HL-60 (cell line): ENCODE measurements around the gene DCDC2C.

Source experiments
- DNase-seq, 2 experiments: peaks; one replicate each; pipeline ENCODE4 v3.0.0-alpha.2; 2010 to 2020; ENCODE audit warnings: low read depth in 1 of 2, low spot score in 1 of 2
- H3K27ac ChIP-seq: fragments of 250-450 bp; sonication (Bioruptor Pico); replicated peaks from 2 replicates; pipeline ENCODE4 v1.5.1; 2020; ENCODE audit warnings: mild to moderate bottlenecking, moderate library complexity
- H3K27me3 ChIP-seq: fragments of 250-450 bp; sonication (Bioruptor Pico); 2 replicates; pipeline ENCODE4 v1.5.1; 2021; ENCODE audit warnings: mild to moderate bottlenecking, moderate library complexity; ENCODE audit not compliant: insufficient read depth, poor library complexity, severe bottlenecking
- H3K4me3 ChIP-seq: replicated peaks from 2 replicates; pipeline ENCODE4 v1.5.1; 2011; ENCODE audit warnings: mild to moderate bottlenecking, control low read depth, low read length; ENCODE audit not compliant: insufficient read depth
- CTCF ChIP-seq: IDR thresholded peaks from one replicate; pipeline ENCODE4 v1.5.1; 2011; ENCODE audit warnings: low read length, control low read depth, inconsistent platforms; ENCODE audit not compliant: insufficient read depth
- GABPA ChIP-seq: IDR thresholded peaks from 2 replicates; pipeline ENCODE4 v1.6.1; 2012; ENCODE audit warnings: low read depth
- POLR2AphosphoS5 ChIP-seq: IDR thresholded peaks from 2 replicates; pipeline ENCODE4 v1.6.1; 2012; ENCODE audit warnings: low read depth
- REST ChIP-seq: IDR thresholded peaks from 2 replicates; pipeline ENCODE4 v1.6.1; 2012; ENCODE audit warnings: low read depth; ENCODE audit not compliant: insufficient replicate concordance
- SPI1 ChIP-seq: IDR thresholded peaks from 2 replicates; pipeline ENCODE4 v1.6.1; 2012; ENCODE audit warnings: low read depth, mild to moderate bottlenecking, borderline replicate concordance

Gene DCDC2C

GRCh38 chr2:3666613-3666975, 36.8 kb upstream of the DCDC2C start:
- H3K27me3 ChIP-seq: no peaks in the 10 kb centered on the region
- no peak for DNase-seq

GRCh38 chr2:3667151-3667631, 36.2 kb upstream of the DCDC2C start:
- H3K27me3 ChIP-seq: no peaks in the 10 kb centered on the region
- no peak for DNase-seq
- TF ChIP-seq POLR2AphosphoS5: no peak
- TF ChIP-seq GABPA: no peak
- no peak for TF ChIP-seq SPI1
- no peak for TF ChIP-seq REST
- TF ChIP-seq CTCF: no peak
- H3K27ac ChIP-seq: no peak overlapping the region
- H3K4me3 ChIP-seq: no peak overlapping the region

More at GRCh38 chr2:3666613-3666975, 36.8 kb upstream of the DCDC2C start:
- Histone ChIP-seq H3K4me3 (no peak overlapping the region), H3K27ac (no peak overlapping the region)
- TF ChIP-seq SPI1: no peak
- no peak for TF ChIP-seq POLR2AphosphoS5
- no peak for TF ChIP-seq CTCF
- TF ChIP-seq GABPA: no peak
- TF ChIP-seq REST: no peak

- DNase-seq: no peak
- no peak overlapping the region for H3K27ac ChIP-seq
- H3K27me3 ChIP-seq: peaks cover 2% of the 10 kb centered on the region
- no peak overlapping the region for H3K4me3 ChIP-seq
- TF ChIP-seq REST (no peak), CTCF (no peak), GABPA (no peak), SPI1 (no peak), POLR2AphosphoS5 (no peak)
Measured at GRCh38 chr2:3669656-3670055, 33.7 kb upstream of the DCDC2C start.
